Naive thymus-derived CD4-positive, alpha-beta T cell (primary cell): Measurements from ENCODE around the gene RAE1. TPM values are rescaled to one million over a fixed set of nuclear protein-coding genes. Genes with fewer than 3 reads are reported as not detected.

ENCODE experiments used
- ATAC-seq: fragments of 150-1000 bp; cut with Tn5 transposase; 2 replicates; pipeline ENCODE4 v1.10.0; 2021; ENCODE audit warnings: mild to moderate bottlenecking, moderate library complexity
- CTCF ChIA-PET: fragments of 350-600 bp; sonication (Branson Sonifier 250); formaldehyde crosslinking; loops from one replicate; lab custom pipeline; 2021; ENCODE audit warnings: antibody characterized with exemption; lab: Charles Lee
- POLR2A ChIA-PET: fragments of 350-600 bp; sonication (Branson Sonifier 250); formaldehyde crosslinking; loops from one replicate; lab custom pipeline; 2021; ENCODE audit warnings: antibody characterized with exemption, inconsistent platforms; lab: Charles Lee
- DNase-seq, 9 donors: peaks; one replicate each; pipeline versions ENCODE4 v3.0.0 to v3.0.0-alpha.2; 2020 to 2022; ENCODE audit warnings: mixed read lengths in 1 of 9
- H3K27ac ChIP-seq: one replicate; pipeline ENCODE4 v1.7.0; 2013; ENCODE audit warnings: mild to moderate bottlenecking, low read depth, low read length, moderate library complexity
- H3K27me3 ChIP-seq, 2 donors: one replicate each; pipeline ENCODE4 v1.7.0; 2013; ENCODE audit warnings: low read length in 2 of 2, mild to moderate bottlenecking in 2 of 2, moderate library complexity in 2 of 2; ENCODE audit not compliant: control insufficient read depth in 2 of 2, insufficient read depth in 2 of 2
- H3K36me3 ChIP-seq, 3 experiments: 1 replicate in 2 of 3; 2 replicates in 1 of 3; pipeline ENCODE4 v1.7.0; 2013; ENCODE audit warnings: low read length in 3 of 3, mild to moderate bottlenecking in 3 of 3, moderate library complexity in 1 of 3; ENCODE audit not compliant: insufficient read depth in 3 of 3, control insufficient read depth in 2 of 3
- H3K4me1 ChIP-seq, 2 donors: one replicate each; pipeline ENCODE4 v1.7.0; 2013; ENCODE audit warnings: low read length in 2 of 2, mild to moderate bottlenecking in 2 of 2, moderate library complexity in 1 of 2; ENCODE audit not compliant: control insufficient read depth in 2 of 2, insufficient read depth in 2 of 2
- H3K4me3 ChIP-seq: 2 replicates; pipeline ENCODE4 v1.7.0; 2013; ENCODE audit warnings: mild to moderate bottlenecking, low read length
- H3K9me3 ChIP-seq, 3 experiments: 1 replicate in 2 of 3; 2 replicates in 1 of 3; pipeline ENCODE4 v1.7.0; 2013; ENCODE audit warnings: low read length in 3 of 3; ENCODE audit not compliant: control insufficient read depth in 2 of 3
- H3K27ac Mint-ChIP-seq, 9 donors: one replicate each; pipeline ENCODE4 v1.8.0; 2020 to 2022; ENCODE audit warnings: mixed read lengths in 9 of 9, mild to moderate bottlenecking in 8 of 9, moderate library complexity in 5 of 9, inconsistent platforms in 2 of 9
- H3K27me3 Mint-ChIP-seq, 5 donors: one replicate each; pipeline ENCODE4 v1.8.0; 2021 to 2022; ENCODE audit warnings: mixed read lengths in 5 of 5, mild to moderate bottlenecking in 1 of 5
- H3K36me3 Mint-ChIP-seq, 5 donors: one replicate each; pipeline ENCODE4 v1.8.0; 2020 to 2022; ENCODE audit warnings: mixed read lengths in 5 of 5, mild to moderate bottlenecking in 3 of 5, inconsistent platforms in 1 of 5
- H3K4me1 Mint-ChIP-seq, 7 donors: one replicate each; pipeline ENCODE4 v1.8.0; 2020 to 2022; ENCODE audit warnings: mixed read lengths in 7 of 7, mild to moderate bottlenecking in 3 of 7, inconsistent platforms in 1 of 7
- H3K4me3 Mint-ChIP-seq, 10 donors: one replicate each; pipeline ENCODE4 v1.8.0; 2020 to 2022; ENCODE audit warnings: mild to moderate bottlenecking in 10 of 10, mixed read lengths in 10 of 10, moderate library complexity in 6 of 10, inconsistent platforms in 2 of 10
- H3K9me3 Mint-ChIP-seq, 11 donors: one replicate each; pipeline ENCODE4 v1.8.0; 2020 to 2022; ENCODE audit warnings: mixed read lengths in 11 of 11, mild to moderate bottlenecking in 4 of 11, inconsistent platforms in 1 of 11, moderate library complexity in 1 of 11
- intact Hi-C, 2 donors: fragments of 100-400 bp; cut with micrococcal nuclease; formaldehyde crosslinking; loops; one replicate each; pipeline ENCODE4 v1.15.1; 2023
- polyA plus RNA-seq, 2 donors: library from polyadenylated mRNA; unstranded; fragments of 300-500 nt; fragmentation: Illumina TruSeq; gene quantifications; one replicate each; pipeline ENCODE4 v1.2.3, GENCODE V29; 2021
- total RNA-seq, 6 experiments: library from RNA in 5 of 6; stranded (reverse) in 5 of 6; gene quantifications; 1 replicate in 5 of 6; 2 replicates in 1 of 6; pipeline ENCODE4 v1.2.3 and lab custom pipeline; 2021 to 2026

RAE1 gene
- total and polyA plus RNA-seq, 7 experiments from 2014 or later: 31.0 to 65.1 (median 40.4) TPM

DNA sequence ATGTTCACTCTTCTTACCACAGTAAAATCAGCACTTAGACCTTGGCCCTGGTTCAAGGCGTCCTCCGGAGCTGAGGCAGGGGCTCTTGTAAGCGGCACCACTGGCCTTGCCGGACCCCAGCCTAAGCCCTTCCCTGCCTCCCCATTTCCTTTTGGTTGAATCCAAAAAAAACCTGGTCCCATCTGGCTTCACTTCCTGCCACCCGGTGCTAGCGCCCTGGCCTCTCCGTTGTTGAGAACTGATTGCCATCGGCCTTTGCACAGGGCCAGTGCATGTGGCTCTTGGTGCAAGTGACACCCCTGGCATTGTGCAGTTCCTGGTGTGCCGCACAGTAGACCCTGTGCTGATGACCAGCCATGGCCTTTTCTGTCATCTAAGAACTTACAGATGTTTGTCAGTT, 21.1 kb downstream of the RAE1 start:
- Mint-ChIP-seq H3K27ac (peak overlapping the region in 2 of 9 donors; percentile 5 to 61), H3K4me3 (no peak overlapping the region), H3K36me3 (peaks cover 35 to 65% (median 42%) of the 10 kb centered on the region in 5 donors), H3K9me3 (no peaks in the 10 kb centered on the region), H3K4me1 (peaks cover 8 to 35% (median 31%) of the 10 kb centered on the region in 7 donors), H3K27me3 (no peaks in the 10 kb centered on the region)
- Histone ChIP-seq H3K9me3 (no peaks in the 10 kb centered on the region), H3K27me3 (no peaks in the 10 kb centered on the region), H3K27ac (no peak overlapping the region), H3K4me1 (peaks cover 0 to 10% of the 10 kb centered on the region in 2 donors), H3K4me3 (no peak overlapping the region), H3K36me3 (peaks cover 18 to 94% (median 35%) of the 10 kb centered on the region in 3 experiments)
- ATAC-seq (no peak), DNase-seq (no peak)
- ChIA-PET CTCF (no interaction called here), POLR2A (no interaction called here)
- intact Hi-C loops: no loop called here

DNA sequence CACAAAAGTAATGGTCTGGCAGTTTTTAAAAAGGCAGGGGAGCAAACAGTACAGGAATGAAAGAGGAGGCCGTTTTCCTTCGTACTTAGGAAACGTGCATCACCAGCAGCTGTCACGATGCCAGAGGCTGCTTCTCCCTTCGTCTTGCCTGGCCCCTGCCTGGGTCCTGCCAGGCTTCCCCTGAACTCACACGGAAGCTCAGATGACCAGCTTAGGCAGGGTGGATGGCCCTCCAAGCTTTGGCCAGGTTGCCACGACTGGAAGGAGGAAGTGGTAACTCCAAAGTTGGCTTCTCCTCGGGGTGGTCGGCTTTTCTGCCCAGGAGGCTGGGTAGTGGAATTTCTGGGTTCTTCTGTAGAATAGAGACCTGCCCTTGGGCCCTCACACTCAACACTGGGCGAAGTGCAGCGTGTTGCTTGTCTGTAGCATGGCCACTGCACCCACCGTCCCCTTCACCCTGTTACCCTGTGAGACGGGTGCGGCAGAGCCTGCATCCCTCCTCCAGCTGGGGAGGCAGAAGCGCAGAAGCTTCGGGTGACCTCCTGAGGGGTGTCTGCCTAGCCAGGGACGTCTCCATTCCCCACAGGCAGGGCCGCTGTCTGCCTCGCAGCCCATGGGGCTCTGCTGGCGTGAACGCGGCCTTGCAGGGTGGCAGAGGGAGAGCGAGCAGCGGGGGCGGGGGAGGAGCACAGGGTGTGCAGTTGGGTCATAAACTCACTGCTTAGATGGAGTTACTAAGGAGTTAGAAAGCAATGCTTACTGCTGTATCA, 21.7 kb downstream of the RAE1 start:
- Histone ChIP-seq H3K9me3 (no peaks in the 10 kb centered on the region), H3K27me3 (no peaks in the 10 kb centered on the region), H3K36me3 (peaks cover 18 to 94% (median 35%) of the 10 kb centered on the region in 3 experiments), H3K4me1 (peaks cover 0 to 10% of the 10 kb centered on the region in 2 donors), H3K4me3 (no peak overlapping the region), H3K27ac (no peak overlapping the region)
- POLR2A ChIA-PET: no interaction called here
- Mint-ChIP-seq H3K4me1 (peaks cover 8 to 35% (median 31%) of the 10 kb centered on the region in 7 donors), H3K9me3 (no peaks in the 10 kb centered on the region), H3K27ac (peak overlapping the region in 2 of 9 donors; percentile 3 to 32), H3K36me3 (peaks cover 36 to 70% (median 42%) of the 10 kb centered on the region in 5 donors), H3K27me3 (no peaks in the 10 kb centered on the region), H3K4me3 (no peak overlapping the region)
- intact Hi-C loops: no loop called here
- DNase-seq (no peak), ATAC-seq (no peak)
- CTCF ChIA-PET: interaction anchor here (1.0 kb wide), 1 partner anchor 9 kb away, joined by 3 read pairs; no protein-coding TSS in a partner anchor

DNA sequence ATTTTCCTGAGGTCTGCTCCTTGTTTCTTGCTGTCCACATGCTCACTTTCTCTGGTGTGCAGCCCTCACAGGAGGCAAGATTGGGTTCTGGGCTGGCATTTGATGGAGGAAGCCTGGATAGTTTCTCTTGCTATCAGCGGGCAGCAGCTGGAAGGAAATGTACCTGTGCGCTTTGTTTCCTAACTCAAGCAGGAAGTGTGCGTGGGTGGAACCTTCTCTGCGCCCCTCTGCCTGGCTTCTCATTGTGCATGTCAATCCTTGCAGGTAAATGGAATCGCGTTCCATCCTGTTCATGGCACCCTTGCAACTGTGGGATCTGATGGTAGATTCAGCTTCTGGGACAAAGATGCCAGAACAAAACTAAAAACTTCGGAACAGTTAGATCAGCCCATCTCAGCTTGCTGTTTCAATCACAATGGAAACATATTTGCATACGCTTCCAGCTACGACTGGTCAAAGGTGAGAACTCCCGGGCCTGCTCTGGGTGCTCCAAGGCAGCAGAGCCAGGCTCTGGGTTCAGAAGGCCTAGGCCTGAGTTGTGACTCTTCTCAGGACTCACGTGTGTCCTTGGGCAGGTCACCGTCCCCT, 23.4 kb downstream of the RAE1 start:
- H3K27ac Mint-ChIP-seq: peak overlapping the region in 8 of 9 donors; percentile 52 to 85 (median 80)

DNA sequence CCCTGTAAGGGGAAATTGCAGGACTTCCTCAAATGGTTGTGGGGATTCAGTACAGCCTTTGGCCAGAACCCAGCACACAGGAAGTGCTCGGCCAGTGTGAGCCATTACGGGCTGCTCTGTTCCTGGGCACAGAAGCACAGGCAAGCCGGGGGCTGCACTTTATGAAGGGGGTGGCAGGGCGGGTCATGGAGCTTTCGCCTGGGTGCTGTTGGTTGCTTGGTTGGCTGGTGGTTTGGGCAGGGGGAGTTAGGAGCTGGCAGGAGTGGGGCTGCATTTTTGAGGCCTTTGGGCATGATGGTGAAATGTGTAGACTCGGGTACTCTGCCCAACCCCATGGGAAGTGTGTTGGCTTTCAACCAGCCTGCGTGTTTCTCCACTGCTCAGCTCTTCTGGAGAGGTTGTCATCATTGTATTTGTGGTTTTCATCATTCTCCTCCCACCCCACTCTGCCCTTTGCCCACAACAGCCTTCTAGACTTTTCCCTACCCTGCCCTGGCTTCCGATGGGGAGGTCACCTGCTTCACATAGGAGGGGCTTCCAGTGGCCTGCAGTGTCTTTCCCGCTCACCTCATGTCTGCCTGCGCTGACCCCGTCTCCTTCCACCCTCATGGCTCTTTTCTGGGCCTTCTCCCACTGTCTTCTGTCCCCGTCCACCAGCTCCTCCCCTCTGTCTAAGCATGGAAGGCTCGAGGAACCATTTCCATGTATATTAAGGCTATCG, 24.0 kb downstream of the RAE1 start:
- ChIA-PET POLR2A (interaction anchor here (0.7 to 3.6 kb wide), 3 partner anchors 12 to 22 kb away, joined by 3 to 15 read pairs (median 8); partner anchors contain the start of gene RBM38), CTCF (interaction anchor here (0.9 kb wide), 1 partner anchor 93 kb away, joined by 4 read pairs; no protein-coding TSS in a partner anchor)
- Mint-ChIP-seq H3K4me3 (peak overlapping the region in 4 of 10 donors; percentile 17 to 67 (median 36)), H3K27me3 (no peaks in the 10 kb centered on the region), H3K27ac (peak overlapping the region in 8 of 9 donors; percentile 75 to 89 (median 83)), H3K9me3 (no peaks in the 10 kb centered on the region), H3K36me3 (peaks cover 25 to 63% (median 33%) of the 10 kb centered on the region in 5 donors), H3K4me1 (peaks cover 10 to 35% (median 30%) of the 10 kb centered on the region in 7 donors)
- H3K9me3 ChIP-seq: no peaks in the 10 kb centered on the region
- H3K27me3 ChIP-seq: no peaks in the 10 kb centered on the region
- no peak overlapping the region for H3K4me3 ChIP-seq
- H3K36me3 ChIP-seq: peaks cover 11 to 90% (median 15%) of the 10 kb centered on the region in 3 experiments
- DNase-seq (no peak), ATAC-seq (peak; percentile 91)
- intact Hi-C loops: no loop called here
- peak overlapping the region; percentile 37 for H3K27ac ChIP-seq
- peaks cover 0 to 10% of the 10 kb centered on the region in 2 donors for H3K4me1 ChIP-seq

More for the DNA sequence above, 23.4 kb downstream of the RAE1 start:
- Histone ChIP-seq H3K9me3 (no peaks in the 10 kb centered on the region), H3K27ac (peak overlapping the region; percentile 37), H3K4me1 (peaks cover 0 to 10% of the 10 kb centered on the region in 2 donors), H3K27me3 (no peaks in the 10 kb centered on the region), H3K4me3 (no peak overlapping the region), H3K36me3 (peaks cover 11 to 91% (median 18%) of the 10 kb centered on the region in 3 experiments)
- peak in 1 of 9 donors; percentile 25 for DNase-seq
- Mint-ChIP-seq H3K27me3 (no peaks in the 10 kb centered on the region), H3K4me3 (peak overlapping the region in 7 of 10 donors; percentile 19 to 67 (median 43)), H3K9me3 (no peaks in the 10 kb centered on the region), H3K4me1 (peaks cover 10 to 35% (median 31%) of the 10 kb centered on the region in 7 donors), H3K36me3 (peaks cover 31 to 64% (median 40%) of the 10 kb centered on the region in 5 donors)
- ChIA-PET CTCF (no interaction called here), POLR2A (interaction anchor here (2.1 to 3.6 kb wide), 2 partner anchors 16 to 23 kb away, joined by 8 to 15 read pairs; partner anchors contain the start of gene RBM38)
- ATAC-seq: no peak
- intact Hi-C loops: no loop called here

DNA sequence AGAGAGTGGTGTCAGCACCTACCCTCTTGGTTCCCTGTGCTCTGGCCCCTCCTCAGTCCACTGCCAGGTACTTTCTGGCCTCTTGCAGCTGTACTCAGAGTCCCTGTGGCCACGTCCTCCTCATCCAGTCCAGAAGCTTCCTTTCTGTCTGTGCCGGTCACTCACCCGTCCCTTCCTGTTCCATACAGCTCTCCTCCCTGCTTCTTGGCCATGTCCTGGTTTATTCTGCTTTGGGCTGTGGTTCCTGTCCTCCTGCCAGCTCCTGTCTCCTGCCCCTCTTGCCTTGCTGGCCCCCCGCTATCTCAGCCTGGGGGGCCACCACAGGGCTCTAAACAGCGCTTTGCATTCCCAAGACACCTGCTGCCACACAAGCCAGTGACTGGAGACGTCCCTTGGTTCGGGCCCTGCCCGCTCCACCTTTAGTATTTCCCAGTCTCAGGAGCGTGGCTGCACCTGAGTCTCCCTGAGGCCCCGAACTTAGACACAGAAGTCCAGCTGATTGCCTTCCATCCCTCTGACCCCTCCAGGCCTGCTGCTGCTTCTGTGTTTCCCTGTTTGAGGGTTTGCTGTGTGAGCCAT, 24.7 kb downstream of the RAE1 start:
- peak overlapping the region in 8 of 9 donors; percentile 70 to 89 (median 83) for H3K27ac Mint-ChIP-seq
- peaks cover 10 to 35% (median 27%) of the 10 kb centered on the region in 7 donors for H3K4me1 Mint-ChIP-seq
- no peak for ATAC-seq
- H3K27me3 Mint-ChIP-seq: no peaks in the 10 kb centered on the region
- H3K4me3 ChIP-seq: no peak overlapping the region
- no peaks in the 10 kb centered on the region for H3K9me3 Mint-ChIP-seq
- intact Hi-C loops: no loop called here
- POLR2A ChIA-PET: interaction anchor here (0.7 to 3.6 kb wide), 3 partner anchors 12 to 22 kb away, joined by 3 to 15 read pairs (median 8); partner anchors contain the start of gene RBM38
- H3K27ac ChIP-seq: no peak overlapping the region
- peaks cover 11 to 90% (median 14%) of the 10 kb centered on the region in 3 experiments for H3K36me3 ChIP-seq
- DNase-seq: no peak
- CTCF ChIA-PET: interaction anchor here (0.9 kb wide), 1 partner anchor 92 kb away, joined by 4 read pairs; no protein-coding TSS in a partner anchor
- H3K36me3 Mint-ChIP-seq: peaks cover 18 to 57% (median 27%) of the 10 kb centered on the region in 5 donors
- no peaks in the 10 kb centered on the region for H3K9me3 ChIP-seq
- H3K27me3 ChIP-seq: no peaks in the 10 kb centered on the region
- peaks cover 0 to 10% of the 10 kb centered on the region in 2 donors for H3K4me1 ChIP-seq
- H3K4me3 Mint-ChIP-seq: peak overlapping the region in 5 of 10 donors; percentile 4 to 35 (median 20)
